Measurements from ENCODE around the gene CIDEB. TPM values are rescaled to one million over a fixed set of nuclear protein-coding genes. Genes with fewer than 3 reads are reported as not detected.

CIDEB gene
- total and polyA plus RNA-seq, 2 of the 13 experiments (the other 11 are each of a cell fraction or from before 2014, with no cell fraction given), result 35.8 to 110 TPM

DNA sequence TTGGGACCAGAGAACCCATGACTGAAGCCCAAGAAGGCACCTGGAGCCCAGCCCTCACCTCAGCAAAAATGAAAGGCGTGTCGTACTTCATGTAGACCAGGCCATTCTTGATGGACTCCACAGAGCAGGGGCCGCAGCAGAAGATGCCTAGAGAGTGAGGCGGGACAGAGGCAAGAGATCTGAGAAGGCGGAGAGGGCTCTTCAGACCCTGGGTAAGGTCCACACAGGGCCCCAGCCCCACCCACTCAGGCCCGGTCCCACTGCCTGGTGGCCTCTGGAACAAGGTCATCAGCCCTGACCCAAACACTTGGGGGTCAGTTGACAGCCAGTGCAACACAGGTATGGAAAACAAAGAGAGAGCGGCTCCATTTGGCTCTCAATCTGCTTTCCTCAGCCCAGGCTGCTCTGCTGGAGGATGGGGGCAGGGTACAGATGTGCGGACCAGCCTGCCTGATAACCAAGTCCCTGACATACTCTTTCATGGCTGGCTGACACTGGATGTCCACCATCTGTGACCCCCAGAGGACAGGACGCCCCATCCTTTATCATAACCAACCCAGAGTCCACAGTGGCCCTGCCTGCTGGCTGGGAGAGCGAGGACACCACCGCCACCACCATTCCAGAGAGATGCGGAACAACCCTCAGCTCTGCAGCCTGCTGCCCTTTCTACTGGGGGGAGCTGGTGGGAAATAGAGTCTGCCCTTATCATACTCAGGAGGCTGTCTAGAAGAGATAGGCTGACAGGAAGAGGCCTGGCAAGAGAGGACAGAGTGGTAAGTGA, 51.7 kb downstream of the CIDEB start (continued):
- TF ChIP-seq, protein P1, sequence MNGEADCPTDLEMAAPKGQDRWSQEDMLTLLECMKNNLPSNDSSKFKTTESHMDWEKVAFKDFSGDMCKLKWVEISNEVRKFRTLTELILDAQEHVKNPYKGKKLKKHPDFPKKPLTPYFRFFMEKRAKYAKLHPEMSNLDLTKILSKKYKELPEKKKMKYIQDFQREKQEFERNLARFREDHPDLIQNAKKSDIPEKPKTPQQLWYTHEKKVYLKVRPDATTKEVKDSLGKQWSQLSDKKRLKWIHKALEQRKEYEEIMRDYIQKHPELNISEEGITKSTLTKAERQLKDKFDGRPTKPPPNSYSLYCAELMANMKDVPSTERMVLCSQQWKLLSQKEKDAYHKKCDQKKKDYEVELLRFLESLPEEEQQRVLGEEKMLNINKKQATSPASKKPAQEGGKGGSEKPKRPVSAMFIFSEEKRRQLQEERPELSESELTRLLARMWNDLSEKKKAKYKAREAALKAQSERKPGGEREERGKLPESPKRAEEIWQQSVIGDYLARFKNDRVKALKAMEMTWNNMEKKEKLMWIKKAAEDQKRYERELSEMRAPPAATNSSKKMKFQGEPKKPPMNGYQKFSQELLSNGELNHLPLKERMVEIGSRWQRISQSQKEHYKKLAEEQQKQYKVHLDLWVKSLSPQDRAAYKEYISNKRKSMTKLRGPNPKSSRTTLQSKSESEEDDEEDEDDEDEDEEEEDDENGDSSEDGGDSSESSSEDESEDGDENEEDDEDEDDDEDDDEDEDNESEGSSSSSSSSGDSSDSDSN (CRISPR knock-in tag; IDR thresholded peaks at IDR 0.05), result 0 out of 2 replicates have a peak, but pooled peaks have one; percentile 14
- peak; percentile 50; the same call in 1 of the 2 replicates for TF ChIP-seq HOXA3 (CRISPR knock-in tag; IDR thresholded peaks at IDR 0.05)
- TF ChIP-seq NR2F1 (CRISPR knock-in tag; IDR thresholded peaks at IDR 0.05), result peak in 1 of 2 experiments; percentile 80; a peak in 1 of 4 replicates
- TF ChIP-seq ZNF337 (CRISPR knock-in tag; IDR thresholded peaks at IDR 0.05; ENCODE audit: borderline replicate concordance, low read depth), result no peak
- TF ChIP-seq PITX1 (CRISPR knock-in tag; IDR thresholded peaks at IDR 0.05), result 0 out of 2 replicates have a peak, but pooled peaks have one; percentile 33
- TF ChIP-seq ZNF7 (CRISPR knock-in tag; IDR thresholded peaks at IDR 0.05), result no peak
- TF ChIP-seq, protein P2, sequence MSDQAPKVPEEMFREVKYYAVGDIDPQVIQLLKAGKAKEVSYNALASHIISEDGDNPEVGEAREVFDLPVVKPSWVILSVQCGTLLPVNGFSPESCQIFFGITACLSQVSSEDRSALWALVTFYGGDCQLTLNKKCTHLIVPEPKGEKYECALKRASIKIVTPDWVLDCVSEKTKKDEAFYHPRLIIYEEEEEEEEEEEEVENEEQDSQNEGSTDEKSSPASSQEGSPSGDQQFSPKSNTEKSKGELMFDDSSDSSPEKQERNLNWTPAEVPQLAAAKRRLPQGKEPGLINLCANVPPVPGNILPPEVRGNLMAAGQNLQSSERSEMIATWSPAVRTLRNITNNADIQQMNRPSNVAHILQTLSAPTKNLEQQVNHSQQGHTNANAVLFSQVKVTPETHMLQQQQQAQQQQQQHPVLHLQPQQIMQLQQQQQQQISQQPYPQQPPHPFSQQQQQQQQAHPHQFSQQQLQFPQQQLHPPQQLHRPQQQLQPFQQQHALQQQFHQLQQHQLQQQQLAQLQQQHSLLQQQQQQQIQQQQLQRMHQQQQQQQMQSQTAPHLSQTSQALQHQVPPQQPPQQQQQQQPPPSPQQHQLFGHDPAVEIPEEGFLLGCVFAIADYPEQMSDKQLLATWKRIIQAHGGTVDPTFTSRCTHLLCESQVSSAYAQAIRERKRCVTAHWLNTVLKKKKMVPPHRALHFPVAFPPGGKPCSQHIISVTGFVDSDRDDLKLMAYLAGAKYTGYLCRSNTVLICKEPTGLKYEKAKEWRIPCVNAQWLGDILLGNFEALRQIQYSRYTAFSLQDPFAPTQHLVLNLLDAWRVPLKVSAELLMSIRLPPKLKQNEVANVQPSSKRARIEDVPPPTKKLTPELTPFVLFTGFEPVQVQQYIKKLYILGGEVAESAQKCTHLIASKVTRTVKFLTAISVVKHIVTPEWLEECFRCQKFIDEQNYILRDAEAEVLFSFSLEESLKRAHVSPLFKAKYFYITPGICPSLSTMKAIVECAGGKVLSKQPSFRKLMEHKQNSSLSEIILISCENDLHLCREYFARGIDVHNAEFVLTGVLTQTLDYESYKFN (CRISPR knock-in tag; conservative IDR thresholded peaks at IDR 0.05), result peak; percentile 92
- TF ChIP-seq SALL1 (CRISPR knock-in tag; IDR thresholded peaks at IDR 0.05), result peak; percentile 76
- TF ChIP-seq, protein P3, sequence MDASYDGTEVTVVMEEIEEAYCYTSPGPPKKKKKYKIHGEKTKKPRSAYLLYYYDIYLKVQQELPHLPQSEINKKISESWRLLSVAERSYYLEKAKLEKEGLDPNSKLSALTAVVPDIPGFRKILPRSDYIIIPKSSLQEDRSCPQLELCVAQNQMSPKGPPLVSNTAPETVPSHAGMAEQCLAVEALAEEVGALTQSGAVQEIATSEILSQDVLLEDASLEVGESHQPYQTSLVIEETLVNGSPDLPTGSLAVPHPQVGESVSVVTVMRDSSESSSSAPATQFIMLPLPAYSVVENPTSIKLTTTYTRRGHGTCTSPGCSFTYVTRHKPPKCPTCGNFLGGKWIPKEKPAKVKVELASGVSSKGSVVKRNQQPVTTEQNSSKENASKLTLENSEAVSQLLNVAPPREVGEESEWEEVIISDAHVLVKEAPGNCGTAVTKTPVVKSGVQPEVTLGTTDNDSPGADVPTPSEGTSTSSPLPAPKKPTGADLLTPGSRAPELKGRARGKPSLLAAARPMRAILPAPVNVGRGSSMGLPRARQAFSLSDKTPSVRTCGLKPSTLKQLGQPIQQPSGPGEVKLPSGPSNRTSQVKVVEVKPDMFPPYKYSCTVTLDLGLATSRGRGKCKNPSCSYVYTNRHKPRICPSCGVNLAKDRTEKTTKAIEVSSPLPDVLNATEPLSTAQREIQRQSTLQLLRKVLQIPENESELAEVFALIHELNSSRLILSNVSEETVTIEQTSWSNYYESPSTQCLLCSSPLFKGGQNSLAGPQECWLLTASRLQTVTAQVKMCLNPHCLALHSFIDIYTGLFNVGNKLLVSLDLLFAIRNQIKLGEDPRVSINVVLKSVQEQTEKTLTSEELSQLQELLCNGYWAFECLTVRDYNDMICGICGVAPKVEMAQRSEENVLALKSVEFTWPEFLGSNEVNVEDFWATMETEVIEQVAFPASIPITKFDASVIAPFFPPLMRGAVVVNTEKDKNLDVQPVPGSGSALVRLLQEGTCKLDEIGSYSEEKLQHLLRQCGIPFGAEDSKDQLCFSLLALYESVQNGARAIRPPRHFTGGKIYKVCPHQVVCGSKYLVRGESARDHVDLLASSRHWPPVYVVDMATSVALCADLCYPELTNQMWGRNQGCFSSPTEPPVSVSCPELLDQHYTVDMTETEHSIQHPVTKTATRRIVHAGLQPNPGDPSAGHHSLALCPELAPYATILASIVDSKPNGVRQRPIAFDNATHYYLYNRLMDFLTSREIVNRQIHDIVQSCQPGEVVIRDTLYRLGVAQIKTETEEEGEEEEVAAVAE (CRISPR knock-in tag; IDR thresholded peaks at IDR 0.05; ENCODE audit: borderline replicate concordance), result no peak
- TF ChIP-seq FOXO1 (CRISPR knock-in tag; IDR thresholded peaks at IDR 0.05), result peak; percentile 63; the same call in 1 of the 2 replicates
- peak; percentile 85; the same call in 1 of the 2 replicates for TF ChIP-seq ZNF678 (CRISPR knock-in tag; IDR thresholded peaks at IDR 0.05)
- TF ChIP-seq, protein P4, sequence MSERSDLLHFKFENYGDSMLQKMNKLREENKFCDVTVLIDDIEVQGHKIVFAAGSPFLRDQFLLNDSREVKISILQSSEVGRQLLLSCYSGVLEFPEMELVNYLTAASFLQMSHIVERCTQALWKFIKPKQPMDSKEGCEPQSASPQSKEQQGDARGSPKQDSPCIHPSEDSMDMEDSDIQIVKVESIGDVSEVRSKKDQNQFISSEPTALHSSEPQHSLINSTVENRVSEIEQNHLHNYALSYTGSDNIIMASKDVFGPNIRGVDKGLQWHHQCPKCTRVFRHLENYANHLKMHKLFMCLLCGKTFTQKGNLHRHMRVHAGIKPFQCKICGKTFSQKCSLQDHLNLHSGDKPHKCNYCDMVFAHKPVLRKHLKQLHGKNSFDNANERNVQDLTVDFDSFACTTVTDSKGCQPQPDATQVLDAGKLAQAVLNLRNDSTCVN (CRISPR knock-in tag; IDR thresholded peaks at IDR 0.05; ENCODE audit: borderline replicate concordance), result no peak
- peak; percentile 82 for TF ChIP-seq HNF4G (IDR thresholded peaks at IDR 0.05; ENCODE audit: borderline replicate concordance, low read depth, low read length)
- no peak; the same call in 1 of the 2 replicates for TF ChIP-seq HNF4G (CRISPR knock-in tag; IDR thresholded peaks at IDR 0.05; ENCODE audit: borderline replicate concordance, low read depth)
- peak in 1 of 2 experiments; percentile 46; a peak in 1 of 4 replicates for TF ChIP-seq EP300 (IDR thresholded peaks at IDR 0.05; ENCODE audit: low read depth in 2 of 2, low read length in 2 of 2)
- TF ChIP-seq EP300 (CRISPR knock-in tag; IDR thresholded peaks at IDR 0.05; ENCODE audit: borderline replicate concordance), result no peak

Measured in HepG2 (cell line).